ENCODE measurements around the gene ABCB10.
"Not testable (repeated sequence)": the region's sequence is repeated elsewhere in the genome, so short reads cannot be mapped to it uniquely, and the experiment has no call there.

The ABCB10 gene

GRCh38 chr1:229574679-229575442 is 16.4 kb upstream of the ABCB10 start:
- DNase-seq (ENCODE audit: extremely low read depth in 1 of 2, low read depth in 1 of 2) = no peak

GRCh38 chr1:229572286-229572685 is 13.8 kb upstream of the ABCB10 start:
- no peak for DNase-seq (ENCODE audit: extremely low read depth in 1 of 2, low read depth in 1 of 2)

- DNase-seq (ENCODE audit: extremely low read depth in 1 of 2, low read depth in 1 of 2) = no peak
Observed at GRCh38 chr1:229570891-229571516, 12.5 kb upstream of the ABCB10 start.

- no peak for DNase-seq (ENCODE audit: extremely low read depth in 1 of 2, low read depth in 1 of 2)
Observed at GRCh38 chr1:229570305-229570704, 11.8 kb upstream of the ABCB10 start.

- no peak for DNase-seq (ENCODE audit: extremely low read depth in 1 of 2, low read depth in 1 of 2)
Observed at GRCh38 chr1:229567109-229567868, 8.8 kb upstream of the ABCB10 start.

- no peak for DNase-seq (ENCODE audit: extremely low read depth in 1 of 2, low read depth in 1 of 2)
Observed at GRCh38 chr1:229563701-229564100, 5.2 kb upstream of the ABCB10 start.

GRCh38 chr1:229563241-229563640 is 4.7 kb upstream of the ABCB10 start:
- no peak for DNase-seq (ENCODE audit: extremely low read depth in 1 of 2, low read depth in 1 of 2)

- DNase-seq (ENCODE audit: extremely low read depth in 1 of 2, low read depth in 1 of 2) = no peak
Observed at GRCh38 chr1:229562686-229563085, 4.2 kb upstream of the ABCB10 start.

GRCh38 chr1:229561141-229561540 is 2.6 kb upstream of the ABCB10 start:
- no peak for DNase-seq (ENCODE audit: extremely low read depth in 1 of 2, low read depth in 1 of 2)

DNA sequence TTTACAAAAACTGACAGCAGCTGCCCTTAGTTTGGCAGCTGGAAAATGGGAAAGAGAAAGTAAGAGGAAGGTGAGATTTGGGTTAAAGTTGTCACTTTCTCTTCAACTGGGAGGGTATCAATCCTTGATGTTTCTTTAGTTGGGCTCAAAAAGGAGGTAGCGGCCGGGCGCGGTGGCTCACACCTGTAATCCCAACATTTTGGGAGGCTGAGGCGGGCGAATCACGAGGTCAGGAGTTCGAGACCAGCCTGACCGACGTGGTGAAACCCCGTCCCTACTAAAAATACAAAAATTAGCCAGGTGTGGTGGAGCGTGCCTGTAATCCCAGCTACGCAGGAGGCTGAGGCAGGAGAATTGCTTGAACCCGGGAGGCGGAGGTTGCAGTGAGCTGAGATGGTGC is 1.6 kb upstream of the ABCB10 start:
- DNase-seq (ENCODE audit: extremely low read depth in 1 of 2, low read depth in 1 of 2) = not testable (repeated sequence)

DNA sequence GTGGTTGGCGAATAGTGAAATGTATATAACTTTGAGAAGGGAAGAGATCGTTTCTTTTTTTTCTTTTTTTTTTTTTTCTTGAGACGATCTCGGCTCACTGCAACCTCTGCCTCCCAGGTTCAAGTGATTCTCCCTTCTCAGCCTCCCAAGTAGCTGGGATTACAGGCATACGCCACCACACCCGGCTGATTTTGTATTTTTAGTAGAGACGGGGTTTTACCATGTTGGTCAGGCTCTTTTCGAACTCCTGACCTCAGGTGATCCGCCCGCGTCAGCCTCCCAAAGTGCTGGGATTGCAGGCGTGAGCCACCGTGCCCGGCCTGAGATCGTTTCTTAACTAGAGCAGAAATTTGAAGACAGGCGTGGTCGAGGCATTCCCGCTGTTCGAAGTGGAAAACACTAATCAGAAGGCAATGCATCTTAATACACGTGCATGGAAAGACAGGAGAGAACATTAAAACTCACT is 862 bp upstream of the ABCB10 start:
- DNase-seq (ENCODE audit: extremely low read depth in 1 of 2, low read depth in 1 of 2) = not testable (repeated sequence)

GRCh38 chr1:229557913-229558414 is 543 bp downstream of the ABCB10 start:
- peak in 1 of 2 donors; percentile 22 for DNase-seq (ENCODE audit: extremely low read depth in 1 of 2, low read depth in 1 of 2)

DNA sequence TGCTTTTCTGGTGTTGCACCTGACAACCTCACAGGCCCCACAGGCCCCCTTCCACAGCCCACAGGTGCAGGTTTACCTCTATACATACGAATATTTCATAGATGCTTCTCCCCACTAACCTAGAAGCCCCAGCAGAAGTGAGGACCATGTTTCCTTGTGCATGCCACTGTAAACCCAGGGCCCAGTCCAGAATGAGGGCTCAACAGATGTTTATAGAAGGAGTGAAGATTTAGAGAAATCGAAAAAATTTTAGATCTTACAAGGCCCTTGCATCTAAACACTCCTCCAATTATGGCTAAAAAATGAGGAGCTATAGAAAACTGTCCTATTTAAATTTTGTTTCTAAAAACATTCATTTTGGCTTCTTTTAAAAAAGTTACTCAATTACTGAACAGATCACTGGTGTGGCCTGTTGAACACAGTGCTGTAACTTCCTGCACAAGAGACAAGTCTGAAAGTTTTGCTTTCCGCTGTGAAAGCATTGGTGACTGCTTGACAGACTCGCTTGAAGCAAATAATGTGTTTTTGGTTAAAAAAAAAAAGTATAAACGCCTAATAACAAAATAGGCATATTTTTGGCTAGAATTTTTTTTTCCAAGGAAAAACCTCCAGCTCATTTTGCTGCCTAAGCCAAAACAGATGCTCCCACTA is 1.2 kb downstream of the ABCB10 start:
- DNase-seq (ENCODE audit: extremely low read depth in 1 of 2, low read depth in 1 of 2) = no peak

DNA sequence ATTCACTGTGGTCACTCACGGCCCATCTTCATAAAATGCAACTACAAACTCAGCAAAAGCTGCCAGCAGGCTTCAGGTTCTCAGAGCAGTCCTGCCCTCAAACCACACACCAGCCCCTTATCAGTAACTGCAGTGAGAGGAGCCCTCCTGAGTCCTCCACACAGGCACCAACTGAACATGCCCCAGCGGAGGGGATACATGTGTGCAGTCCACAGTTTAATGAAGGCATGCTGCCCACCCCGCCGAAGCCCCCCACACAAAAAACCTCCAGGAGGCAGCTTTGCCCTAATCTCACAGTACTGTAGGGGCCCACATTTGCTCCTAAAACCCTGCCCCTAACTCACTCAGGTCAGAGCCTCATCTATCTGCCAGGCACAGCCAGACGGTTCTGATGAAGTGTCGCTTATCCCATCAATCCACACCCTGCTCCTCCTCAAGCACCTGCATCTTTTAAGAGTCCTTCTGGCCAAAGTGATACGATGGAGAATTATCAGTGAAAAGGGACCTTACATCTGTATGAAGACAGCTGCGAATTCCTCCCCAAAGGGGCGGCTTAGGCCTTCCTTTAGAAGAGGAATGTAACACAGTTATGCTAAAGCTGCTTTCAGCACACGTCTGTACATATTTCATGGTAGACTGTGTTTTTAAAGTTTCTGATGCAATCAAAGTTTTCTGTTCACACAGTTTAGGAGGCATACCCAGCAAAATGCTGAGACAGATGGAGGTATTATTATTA is 3.5 kb downstream of the ABCB10 start:
- DNase-seq (ENCODE audit: extremely low read depth in 1 of 2, low read depth in 1 of 2) = no peak

GRCh38 chr1:229553621-229554130 is 4.8 kb downstream of the ABCB10 start:
- no peak for DNase-seq (ENCODE audit: extremely low read depth in 1 of 2, low read depth in 1 of 2)

DNA sequence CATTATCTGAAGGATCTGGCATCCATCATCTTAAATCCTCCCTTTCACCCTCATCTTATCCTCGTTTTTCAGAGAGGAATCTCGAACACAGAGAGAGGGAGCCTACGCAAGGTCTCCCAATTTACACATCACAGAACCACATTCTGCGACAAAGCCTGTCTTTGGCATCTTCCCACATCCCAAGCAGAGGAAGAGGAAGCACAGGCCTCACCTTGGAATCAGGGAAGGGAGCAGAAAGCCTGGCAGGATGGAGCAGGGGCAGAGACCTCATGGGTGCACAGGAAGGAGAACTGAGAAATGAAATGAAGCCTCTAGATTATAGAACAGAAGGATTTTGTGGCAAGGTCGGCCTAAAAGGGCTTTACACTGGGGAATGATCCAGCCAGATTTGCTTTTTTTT is 5.8 kb downstream of the ABCB10 start:
- no peak for DNase-seq (ENCODE audit: extremely low read depth in 1 of 2, low read depth in 1 of 2)

- no peak for DNase-seq (ENCODE audit: extremely low read depth in 1 of 2, low read depth in 1 of 2)
Observed at GRCh38 chr1:229550812-229551567, 7.5 kb downstream of the ABCB10 start.

DNA sequence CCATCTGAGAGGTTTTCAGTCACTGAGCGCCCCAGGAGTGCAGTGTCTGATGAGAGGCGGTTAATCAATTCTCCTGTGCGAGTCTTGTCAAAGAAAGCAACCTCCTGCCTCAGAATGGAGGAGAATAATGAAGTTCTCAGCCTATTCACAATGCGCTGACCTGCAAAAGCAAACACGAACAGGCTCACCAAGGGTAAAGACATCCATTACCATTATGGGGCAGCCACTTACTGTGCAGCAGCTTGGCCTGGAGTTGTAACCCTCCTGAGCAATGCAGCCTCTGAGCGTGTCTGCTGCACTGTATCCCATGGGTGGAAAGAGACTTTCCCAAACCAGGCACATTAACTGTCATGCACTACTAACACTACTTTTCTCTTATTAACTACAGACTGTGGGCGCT is 11.0 kb downstream of the ABCB10 start:
- DNase-seq (ENCODE audit: extremely low read depth in 1 of 2, low read depth in 1 of 2) = no peak

- no peak for DNase-seq (ENCODE audit: extremely low read depth in 1 of 2, low read depth in 1 of 2)
Observed at GRCh38 chr1:229544587-229544986, 13.9 kb downstream of the ABCB10 start.
